HG02759 (cell line): ENCODE results near the gene CFAP299.
A peak's percentile ranks its signal among the peaks of the same experiment; 100 is the strongest.

ENCODE experiments used
- ATAC-seq: cut with Tn5 transposase; IDR thresholded peaks from one replicate; pipeline ENCODE4 v1.9.1; 2021; ENCODE audit warnings: mild to moderate bottlenecking, moderate library complexity; ENCODE audit not compliant: unreplicated experiment

CFAP299 gene

DNA sequence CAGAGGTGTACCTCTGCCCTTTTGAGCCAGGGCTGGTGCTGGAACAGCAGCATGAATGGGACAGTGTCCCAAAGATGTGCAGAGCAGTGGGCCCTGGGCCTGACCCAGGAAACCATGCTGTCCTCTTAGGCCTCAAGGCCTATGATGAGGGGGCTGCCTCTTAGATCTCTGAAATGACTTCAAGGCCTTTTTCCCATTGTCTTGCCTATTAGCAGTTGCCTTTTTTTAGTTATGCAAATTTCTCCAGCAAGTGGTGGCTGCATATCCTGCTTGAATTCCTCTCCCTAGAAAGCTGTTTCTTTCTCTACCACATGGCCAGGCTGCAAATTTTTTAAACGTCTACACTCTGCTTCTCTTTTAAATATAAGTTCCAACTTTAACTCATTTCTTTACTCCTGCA, 160.3 kb downstream of the CFAP299 start:
- ATAC-seq = no peak

DNA sequence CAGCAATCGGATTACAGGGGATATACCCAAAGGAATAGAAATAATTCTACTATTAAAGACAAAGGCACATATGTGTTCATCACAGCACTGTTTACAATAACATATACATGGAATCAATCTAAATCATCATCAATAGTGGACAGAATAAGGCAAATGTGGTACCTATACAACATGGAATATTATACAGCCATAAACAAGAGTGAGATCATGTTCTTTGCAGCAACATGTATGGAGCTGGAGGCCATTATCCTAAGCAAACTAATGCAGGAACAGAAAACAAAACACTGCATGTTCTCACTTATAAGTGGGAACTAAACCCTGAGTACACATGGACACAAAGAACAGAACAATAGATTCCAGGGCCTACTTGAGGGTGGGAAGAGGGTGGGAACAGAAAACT, 163.2 kb downstream of the CFAP299 start:
- no peak for ATAC-seq

DNA sequence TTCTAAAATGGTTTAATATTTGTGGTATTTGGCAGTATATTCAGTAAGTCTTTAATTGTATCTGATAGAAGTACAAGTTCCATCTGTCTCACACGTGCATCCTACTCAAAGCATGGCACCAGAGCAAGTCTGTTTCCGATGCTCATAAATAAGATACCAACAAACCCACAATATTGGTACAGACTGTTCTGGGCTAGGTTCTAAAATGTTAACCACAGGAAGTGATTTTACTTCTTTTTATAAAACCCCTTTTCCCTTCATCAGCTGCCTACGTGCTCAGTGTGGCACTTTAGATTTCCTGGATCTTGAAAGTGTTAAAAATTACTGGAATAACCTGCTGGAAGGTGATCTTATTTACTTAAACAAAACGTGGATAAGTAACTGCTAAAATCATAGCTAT, 165.1 kb downstream of the CFAP299 start:
- no peak for ATAC-seq

DNA sequence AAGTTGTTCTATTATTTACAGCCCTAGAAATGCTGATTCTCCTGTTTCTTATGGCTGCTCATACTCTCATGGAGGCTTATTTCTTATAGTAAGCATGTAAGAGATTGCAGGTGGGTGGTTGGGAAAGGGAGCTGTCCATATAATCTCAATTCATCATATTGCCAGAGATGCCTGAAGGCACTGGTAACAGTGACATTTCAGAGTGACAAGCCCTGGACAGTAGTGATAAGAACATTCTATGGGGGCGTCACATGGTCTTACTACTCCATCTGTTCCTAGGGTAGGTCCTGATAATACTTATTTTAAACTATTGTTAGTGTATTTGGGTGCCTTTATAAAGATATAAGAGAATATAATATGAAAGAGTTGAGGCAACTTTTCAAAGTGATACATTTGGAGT, 171.5 kb downstream of the CFAP299 start:
- peak; percentile 4 for ATAC-seq

GRCh38 chr4:80507507-80507906, 172.0 kb downstream of the CFAP299 start:
- peak; percentile 93 for ATAC-seq

GRCh38 chr4:80515496-80515895, 180.0 kb downstream of the CFAP299 start:
- ATAC-seq = no peak

GRCh38 chr4:80521438-80521837, 185.9 kb downstream of the CFAP299 start:
- ATAC-seq = peak; percentile 72

DNA sequence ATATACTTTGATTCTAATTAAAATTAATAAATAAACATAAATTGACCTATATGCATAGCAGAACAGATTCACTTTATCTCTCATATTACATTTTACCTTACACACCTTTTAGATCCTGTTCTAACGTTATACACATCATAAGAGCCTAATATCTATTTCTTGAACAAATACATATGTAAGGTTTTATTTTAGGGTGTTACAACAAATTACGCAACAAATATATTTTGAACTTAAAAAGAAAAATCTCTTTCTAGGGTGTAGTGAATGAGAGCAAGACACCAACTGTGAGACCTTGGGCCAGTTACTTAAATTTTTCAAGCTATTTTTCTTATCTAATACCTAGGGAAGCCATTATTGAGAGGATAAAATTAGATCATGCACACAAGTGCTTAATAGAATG, 191.2 kb downstream of the CFAP299 start:
- ATAC-seq = no peak

DNA sequence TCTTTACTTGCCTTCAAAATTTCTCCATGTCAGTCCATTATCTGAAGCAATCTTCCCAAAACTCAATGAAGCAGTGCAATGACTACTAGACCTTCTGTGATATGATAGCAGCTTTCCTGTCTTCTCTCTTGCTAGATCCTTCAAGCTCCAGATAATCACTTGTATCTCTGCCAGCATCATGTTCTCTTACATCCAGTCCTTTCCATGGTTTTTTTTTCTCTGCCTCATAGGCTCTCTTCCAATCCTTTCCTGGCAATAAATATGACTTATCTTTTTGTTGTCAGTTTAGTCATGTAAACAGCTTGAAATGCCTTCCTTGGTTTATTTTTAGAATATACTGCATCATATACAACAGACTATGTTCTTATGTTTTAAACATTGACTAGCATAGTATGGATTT, 193.5 kb downstream of the CFAP299 start:
- ATAC-seq = no peak

GRCh38 chr4:80532674-80533333, 197.3 kb downstream of the CFAP299 start:
- no peak for ATAC-seq

DNA sequence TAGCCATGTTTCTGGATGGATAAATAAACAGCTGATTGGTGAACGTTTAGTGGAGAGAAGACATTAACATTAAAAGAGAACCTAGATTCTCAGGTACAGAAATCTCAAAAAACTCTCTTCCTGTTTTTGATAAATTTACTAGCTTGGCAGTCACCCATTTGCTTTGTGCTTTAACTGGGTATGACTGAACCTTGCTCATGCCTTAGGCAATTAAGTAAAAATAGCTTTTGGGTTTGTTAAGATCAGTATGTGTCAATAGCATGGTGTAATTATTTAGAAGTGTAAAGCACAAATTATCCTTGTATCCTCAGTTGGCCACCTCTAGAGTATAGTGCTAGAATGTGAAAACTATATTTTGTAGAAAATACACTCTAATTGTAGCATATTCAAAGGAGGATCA, 200.0 kb downstream of the CFAP299 start:
- ATAC-seq = no peak

- ATAC-seq = no peak
Measured at GRCh38 chr4:80538276-80538926, 202.9 kb downstream of the CFAP299 start.

GRCh38 chr4:80539190-80539589, 203.7 kb downstream of the CFAP299 start:
- ATAC-seq = no peak

DNA sequence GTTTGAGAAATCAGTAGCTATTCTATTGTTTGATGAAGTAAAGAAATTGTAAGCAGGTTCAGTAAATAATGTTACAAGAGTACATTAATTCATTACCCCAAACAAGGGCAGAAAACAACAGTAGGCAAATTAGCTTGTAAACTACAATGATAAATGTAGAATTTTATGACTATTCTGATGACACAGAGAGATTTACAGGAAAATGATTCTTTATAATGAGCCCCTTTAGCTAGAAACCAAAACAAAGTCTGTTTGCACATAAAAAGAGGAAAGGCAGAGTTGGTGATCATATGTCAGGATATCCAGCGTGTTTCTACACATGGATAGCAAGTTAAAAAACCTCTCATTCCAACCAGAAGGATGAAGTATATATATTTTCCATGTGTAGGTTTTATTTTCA, 204.8 kb downstream of the CFAP299 start:
- peak; percentile 11 for ATAC-seq

DNA sequence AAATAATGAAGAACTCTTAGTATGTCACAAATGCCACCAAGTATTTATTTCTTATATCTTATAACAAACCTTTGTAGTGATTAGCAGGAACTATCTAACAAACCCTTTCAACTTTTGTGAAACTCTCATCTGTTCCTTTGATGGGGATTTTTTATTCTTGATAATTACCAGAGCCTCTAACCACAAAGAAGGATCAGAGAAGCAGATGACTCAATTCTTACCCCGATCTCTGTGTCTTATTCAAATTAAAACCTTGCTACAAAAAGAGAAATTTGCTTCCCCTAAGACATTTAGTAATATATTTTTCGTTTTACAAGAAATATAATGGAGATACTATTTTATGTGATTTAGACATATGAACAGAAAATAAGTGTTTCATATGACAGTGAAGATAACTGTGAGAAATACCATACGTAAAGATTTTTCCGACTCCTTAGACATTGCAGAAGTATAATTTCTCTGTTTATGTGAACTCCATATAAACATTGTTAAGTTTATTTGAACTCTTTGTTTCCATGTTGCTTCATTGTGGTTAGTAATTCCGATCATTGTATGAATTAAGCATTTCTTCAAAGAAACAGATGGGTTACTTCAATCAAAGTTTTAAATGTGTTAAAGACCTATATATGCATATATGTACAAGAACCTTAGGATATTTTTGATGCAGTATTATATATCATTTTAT, 205.4 kb downstream of the CFAP299 start:
- peak; percentile 94 for ATAC-seq

- ATAC-seq = no peak
Measured at GRCh38 chr4:80542747-80543146, 207.2 kb downstream of the CFAP299 start.

GRCh38 chr4:80560337-80560736, 224.8 kb downstream of the CFAP299 start:
- no peak for ATAC-seq

DNA sequence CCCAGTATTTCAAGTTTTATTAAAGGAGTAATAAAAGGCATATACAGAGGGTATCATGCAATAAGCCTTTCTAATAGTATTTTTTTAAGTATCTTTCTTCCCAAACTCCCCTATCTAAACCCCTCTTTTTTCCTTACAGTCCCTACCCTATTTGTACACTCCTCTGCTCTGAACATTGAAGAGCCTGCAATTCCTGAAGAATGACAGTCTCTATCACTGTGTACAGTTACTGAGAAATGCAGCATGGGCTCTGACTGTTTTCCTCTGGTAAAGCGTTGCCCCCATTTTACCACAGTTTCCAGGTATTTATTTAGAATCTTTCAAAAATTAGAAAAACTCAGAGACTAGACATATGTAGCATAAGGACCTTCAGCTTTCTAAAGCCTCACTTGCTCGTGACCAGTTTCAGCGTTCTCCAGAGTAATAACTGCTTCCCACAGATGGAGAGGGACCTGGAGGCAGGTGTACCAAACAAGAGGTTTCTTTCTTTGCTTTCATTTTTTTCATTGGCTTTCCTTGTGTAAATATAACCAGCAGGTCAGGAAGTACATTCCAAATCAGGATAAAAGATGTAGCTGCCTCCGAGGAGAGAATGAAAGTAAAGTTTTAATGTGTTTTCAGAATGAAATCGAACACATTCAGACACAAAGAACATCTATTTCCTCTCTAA, 230.8 kb downstream of the CFAP299 start:
- no peak for ATAC-seq

DNA sequence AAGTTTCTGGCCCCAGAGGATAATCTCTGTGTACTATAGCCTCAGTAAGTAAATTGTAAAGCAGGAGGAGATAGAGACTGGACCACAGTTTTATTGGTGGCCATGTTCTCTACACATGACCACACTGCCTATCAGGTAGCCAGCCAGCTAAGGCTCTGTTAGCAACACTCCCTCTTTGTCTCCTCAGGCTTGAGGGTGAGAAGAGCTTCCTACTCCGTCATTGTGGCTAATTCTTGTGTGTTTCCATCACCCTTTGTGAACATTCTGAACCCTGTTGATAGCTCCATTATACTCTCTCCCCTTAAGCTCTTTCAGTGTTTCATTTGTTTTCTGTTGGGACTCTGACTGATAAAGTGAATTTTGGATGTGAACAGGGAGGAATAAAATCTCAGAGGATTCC, 233.4 kb downstream of the CFAP299 start:
- no peak for ATAC-seq

DNA sequence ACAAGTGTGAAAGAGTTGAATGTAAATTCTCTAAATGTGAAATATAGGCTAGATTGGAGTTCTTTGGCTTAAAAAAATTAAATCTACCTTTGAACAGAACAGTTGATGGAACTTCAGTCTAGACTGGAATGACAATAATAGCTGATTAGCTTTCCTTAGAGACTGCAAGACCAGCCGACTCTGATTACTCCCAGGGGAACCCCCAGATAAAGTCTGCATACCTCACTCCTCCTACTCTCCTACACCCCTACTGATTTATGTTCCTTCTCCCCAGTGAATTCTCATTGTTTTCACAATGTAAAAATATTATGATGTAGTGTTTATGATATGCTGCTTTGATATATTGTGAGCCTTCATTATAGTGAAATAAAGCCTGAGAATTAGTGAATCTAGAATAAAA, 241.3 kb downstream of the CFAP299 start:
- ATAC-seq = no peak

- ATAC-seq = no peak
Measured at GRCh38 chr4:80578001-80578400, 242.5 kb downstream of the CFAP299 start.

GRCh38 chr4:80585542-80585941, 250.0 kb downstream of the CFAP299 start:
- no peak for ATAC-seq
